ENCODE measurements around the gene AUTS2. TPM values are rescaled to one million over a fixed set of nuclear protein-coding genes. Genes with fewer than 3 reads are reported as not detected.
A peak's percentile ranks its signal among the peaks of the same experiment; 100 is the strongest.

Gene AUTS2
- total and polyA plus RNA-seq, 9 of the 15 experiments (the other 6 are each of a cell fraction or from before 2014, with no cell fraction given): 0.58 TPM; not detected in 8

GRCh38 chr7:70578131-70578530 is 979.9 kb downstream of the AUTS2 start:
- ChIA-PET CTCF (ENCODE audit: low intra/inter-chr PET ratio) (no interaction called here), POLR2A (no interaction called here)
- H3K27ac ChIP-seq (ENCODE audit: extremely low read depth, low read depth, low read length): no peak overlapping the region
- WGBS (ENCODE audit: insufficient coverage, low coverage, missing lambda C conversion rate): 3% methylated on average over 3 of the region's 3 CpGs
- TF ChIP-seq USF2 (CRISPR knock-in tag; IDR thresholded peaks at IDR 0.05): no peak
- TF ChIP-seq ZNF23 (CRISPR knock-in tag; IDR thresholded peaks at IDR 0.05): peak; percentile 73
- 0 out of 2 replicates have a peak, but pooled peaks have one; percentile 77 for TF ChIP-seq ZBTB17 (CRISPR knock-in tag; IDR thresholded peaks at IDR 0.05)
- TF ChIP-seq PURB (CRISPR knock-in tag; IDR thresholded peaks at IDR 0.05; ENCODE audit: low read depth): no peak
- no peak for TF ChIP-seq TGIF2 (CRISPR knock-in tag; IDR thresholded peaks at IDR 0.05)
- no peak for TF ChIP-seq ZNF778 (CRISPR knock-in tag; IDR thresholded peaks at IDR 0.05)
- no peak for TF ChIP-seq ZNF764 (CRISPR knock-in tag; IDR thresholded peaks at IDR 0.05; ENCODE audit: low read depth)
- TF ChIP-seq CUX1 (CRISPR knock-in tag; IDR thresholded peaks at IDR 0.05): no peak
- peaks cover 0 to 8% of the 10 kb centered on the region in 2 experiments; a peak in 2 of 5 replicates for H3K27me3 ChIP-seq (ENCODE audit: control insufficient read depth in 2 of 2, insufficient read depth in 2 of 2, low read length in 2 of 2)
- H3K36me3 ChIP-seq (ENCODE audit: control insufficient read depth, insufficient read depth, low read length): no peaks in the 10 kb centered on the region
- H4K20me1 ChIP-seq (replicated peaks; ENCODE audit: control insufficient read depth, insufficient read depth, low read length): no peaks in the 10 kb centered on the region
- no peak overlapping the region for H2AFZ ChIP-seq (ENCODE audit: low read depth, low read length)
- H3K9me3 ChIP-seq (replicated peaks; ENCODE audit: control insufficient read depth, insufficient read depth, low read depth, low read length): no peaks in the 10 kb centered on the region
- no TSS peak for BruUV-seq (replicated peaks)
- in situ Hi-C loops (cut with MboI): no loop called here
- H3K79me2 ChIP-seq (ENCODE audit: control insufficient read depth, insufficient read depth, low read length): no peaks in the 10 kb centered on the region
- no peak for FAIRE-seq
- no peaks in the 10 kb centered on the region for H3K9me1 ChIP-seq (ENCODE audit: control insufficient read depth, insufficient read depth, low read length)
- no peak overlapping the region for H3K4me3 ChIP-seq
- no peak for ATAC-seq
- H3K4me1 ChIP-seq (replicated peaks in 1 of 2; ENCODE audit: control insufficient read depth in 2 of 2, insufficient read depth in 2 of 2, low read length in 2 of 2): no peaks in the 10 kb centered on the region
- no peak overlapping the region for H3K9ac ChIP-seq (ENCODE audit: insufficient read depth in 1 of 2, low read depth in 2 of 2, low read length in 2 of 2)
- intact Hi-C loops (cut with micrococcal nuclease): no loop called here
- H3K4me2 ChIP-seq (ENCODE audit: insufficient read depth, low read length): no peak overlapping the region
- DNase-seq (ENCODE audit: extremely low read depth in 1 of 4, low spot score in 3 of 4): no peak
